HepG2 (cell line): ENCODE measurements around the gene SYCE3. TPM values are rescaled to one million over a fixed set of nuclear protein-coding genes. Genes with fewer than 3 reads are reported as not detected.

Experiments
- AGO1 ChIP-seq: fragments of 200-400 bp; formaldehyde crosslinking; IDR thresholded peaks from 2 replicates; pipeline ENCODE4 v1.6.1; 2017; ENCODE audit warnings: mild to moderate bottlenecking, low read depth, low read length, moderate library complexity; ENCODE audit not compliant: poor library complexity, severe bottlenecking
- ATF7 ChIP-seq, 2 experiments: fragments of 450-650 bp in 1 of 2; sonication (generic) in 1 of 2; formaldehyde crosslinking in 1 of 2; IDR thresholded peaks; 2 replicates each; pipeline versions ENCODE4 v1.4.0 to v1.6.1; 2016 to 2020; ENCODE audit warnings: antibody characterized with exemption in 1 of 2, mild to moderate bottlenecking in 1 of 2, missing genetic modification reagents in 1 of 2
- CREB1 ChIP-seq, 2 experiments: fragments of 450-650 bp in 1 of 2; IDR thresholded peaks; 2 replicates each; pipeline ENCODE4 v1.6.1; 2016 to 2017; ENCODE audit warnings: control low read depth in 1 of 2, mild to moderate bottlenecking in 1 of 2, missing compliant biosample characterization in 1 of 2, missing genetic modification characterization in 1 of 2
- HCFC1 ChIP-seq: fragments of 150-350 bp; IDR thresholded peaks from 2 replicates; pipeline ENCODE4 v1.6.1; 2014; ENCODE audit warnings: low read depth, low read length
- MTF2 ChIP-seq: sonication (generic); formaldehyde crosslinking; IDR thresholded peaks from 2 replicates; pipeline ENCODE4 v1.5.0; 2020; ENCODE audit warnings: missing genetic modification reagents, borderline replicate concordance
- RBM22 ChIP-seq: fragments of 200-400 bp; formaldehyde crosslinking; optimal IDR thresholded peaks from 2 replicates; pipeline ENCODE3; 2017; ENCODE audit warnings: mild to moderate bottlenecking, low read length, moderate library complexity
- SMARCC2 ChIP-seq: fragments of 450-650 bp; IDR thresholded peaks from 2 replicates; pipeline ENCODE4 v1.6.1; 2017; ENCODE audit warnings: antibody characterized with exemption, mild to moderate bottlenecking
- SMARCE1 ChIP-seq: fragments of 450-650 bp; IDR thresholded peaks from 2 replicates; pipeline ENCODE4 v1.6.1; 2017; ENCODE audit warnings: borderline replicate concordance
- TCF7 ChIP-seq: sonication (generic); IDR thresholded peaks from 2 replicates; pipeline ENCODE4 v1.6.1; 2016; ENCODE audit warnings: antibody characterized with exemption, low read depth
- U2AF1 ChIP-seq: fragments of 200-400 bp; formaldehyde crosslinking; optimal IDR thresholded peaks from 2 replicates; pipeline ENCODE3; 2017; ENCODE audit warnings: mild to moderate bottlenecking, low read depth, low read length
- U2AF2 ChIP-seq: fragments of 200-400 bp; formaldehyde crosslinking; IDR thresholded peaks from 2 replicates; pipeline ENCODE4 v1.6.1; 2017; ENCODE audit warnings: low read depth, mild to moderate bottlenecking, low read length
- ZBTB38 ChIP-seq: sonication (generic); formaldehyde crosslinking; IDR thresholded peaks from 2 replicates; pipeline ENCODE4 v1.5.1; 2020; ENCODE audit warnings: mild to moderate bottlenecking, missing genetic modification reagents
- ZFP36L1 ChIP-seq: sonication (generic); formaldehyde crosslinking; IDR thresholded peaks from 2 replicates; pipeline ENCODE4 v1.8.0; 2022; ENCODE audit warnings: mild to moderate bottlenecking, missing genetic modification reagents, moderate library complexity
- ZNF441 ChIP-seq: sonication (generic); formaldehyde crosslinking; IDR thresholded peaks from 2 replicates; pipeline ENCODE4 v1.7.0; 2021; ENCODE audit warnings: missing genetic modification reagents, borderline replicate concordance
- ZNF615 ChIP-seq: sonication (generic); formaldehyde crosslinking; IDR thresholded peaks from 2 replicates; pipeline ENCODE4 v1.5.0; 2020; ENCODE audit warnings: mild to moderate bottlenecking, missing genetic modification reagents, borderline replicate concordance
- polyA plus RNA-seq, 8 experiments: library from polyadenylated mRNA; depleted of rRNA in 3 of 8; stranded (reverse) in 7 of 8; unstranded in 1 of 8; fragments of >200 nt; fragmentation: Illumina TruSeq in 4 of 8; extraction: Trizol in 4 of 8; gene quantifications; 2 replicates each; pipeline versions ENCODE4 v1.2.1 to v1.2.3, GENCODE V29; 2011 to 2016; ENCODE audit warnings: low read depth in 4 of 8, missing spikeins in 1 of 8, mixed read lengths in 1 of 8; ENCODE audit not compliant: insufficient read depth in 1 of 8
- total RNA-seq, 5 experiments: library from RNA; depleted of rRNA; stranded (reverse); fragments of >200 nt; fragmentation: Illumina TruSeq; extraction: Trizol; gene quantifications; 2 replicates each; pipeline ENCODE4 v1.2.3, GENCODE V29; 2016; ENCODE audit warnings: low read depth in 1 of 5
- TF ChIP-seq, protein P1 (sequence below): IDR thresholded peaks from 2 replicates; pipeline ENCODE4 v1.6.1; 2018; ENCODE audit warnings: missing genetic modification reagents, mild to moderate bottlenecking, missing compliant biosample characterization
- TF ChIP-seq, protein P2 (sequence below): IDR thresholded peaks from 2 replicates; pipeline ENCODE4 v1.6.1; 2016; ENCODE audit warnings: mild to moderate bottlenecking
- TF ChIP-seq, protein P3 (sequence below): sonication (generic); formaldehyde crosslinking; conservative IDR thresholded peaks from 2 replicates; pipeline ENCODE4 v1.4.0; 2020; ENCODE audit warnings: missing genetic modification reagents
- TF ChIP-seq, protein P4 (sequence below): sonication (generic); formaldehyde crosslinking; IDR thresholded peaks from 2 replicates; pipeline ENCODE4 v1.4.0; 2020; ENCODE audit warnings: missing genetic modification reagents, borderline replicate concordance

SYCE3 gene
- total and polyA plus RNA-seq, 2 of the 13 experiments (the other 11 are each of a cell fraction or from before 2014, with no cell fraction given), result not detected

DNA sequence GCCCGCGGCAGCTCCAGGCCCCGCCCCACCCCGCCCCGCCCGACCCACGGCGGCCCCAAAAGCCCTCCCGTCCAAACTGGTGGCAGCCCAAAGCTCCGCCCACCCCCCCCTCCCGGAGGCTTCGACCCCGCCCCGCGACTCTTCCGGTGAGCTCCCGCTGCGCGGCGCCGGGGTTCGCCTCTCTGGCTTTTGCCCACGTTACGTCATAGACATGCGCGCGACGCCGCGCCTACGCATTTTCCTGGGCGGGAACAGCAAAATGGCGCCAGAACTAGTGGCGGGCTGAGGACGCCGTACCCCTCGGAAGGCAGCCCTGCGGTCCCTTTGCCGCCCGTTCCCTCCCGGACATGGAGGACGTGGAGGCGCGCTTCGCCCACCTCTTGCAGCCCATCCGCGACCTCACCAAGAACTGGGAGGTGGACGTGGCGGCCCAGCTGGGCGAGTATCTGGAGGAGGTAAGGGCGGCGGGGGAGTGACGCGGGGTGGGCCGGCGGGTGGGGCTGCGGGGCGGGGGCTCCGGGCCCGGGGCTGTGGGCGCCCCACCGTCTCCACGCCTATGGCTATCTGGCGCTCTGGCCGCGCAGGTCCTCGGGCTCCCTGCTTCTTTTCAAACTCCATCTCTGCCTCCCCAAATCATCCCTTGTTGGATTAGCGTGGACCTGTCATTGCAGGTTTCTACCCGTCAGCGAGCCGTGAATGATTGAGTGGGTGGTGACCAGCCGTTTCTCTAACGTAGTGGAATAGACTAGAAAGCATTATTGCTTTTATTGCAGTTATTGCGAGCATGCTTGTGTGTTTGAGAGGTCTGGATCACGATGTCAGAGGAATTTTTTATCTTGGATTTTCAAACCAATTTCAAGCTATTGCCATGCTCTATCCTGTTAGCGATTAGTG lies 54.5 kb downstream of the SYCE3 start, which contains the start of gene NCAPH2 (continued):
- TF ChIP-seq, protein P1, sequence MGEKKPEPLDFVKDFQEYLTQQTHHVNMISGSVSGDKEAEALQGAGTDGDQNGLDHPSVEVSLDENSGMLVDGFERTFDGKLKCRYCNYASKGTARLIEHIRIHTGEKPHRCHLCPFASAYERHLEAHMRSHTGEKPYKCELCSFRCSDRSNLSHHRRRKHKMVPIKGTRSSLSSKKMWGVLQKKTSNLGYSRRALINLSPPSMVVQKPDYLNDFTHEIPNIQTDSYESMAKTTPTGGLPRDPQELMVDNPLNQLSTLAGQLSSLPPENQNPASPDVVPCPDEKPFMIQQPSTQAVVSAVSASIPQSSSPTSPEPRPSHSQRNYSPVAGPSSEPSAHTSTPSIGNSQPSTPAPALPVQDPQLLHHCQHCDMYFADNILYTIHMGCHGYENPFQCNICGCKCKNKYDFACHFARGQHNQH (CRISPR knock-in tag), result peak; percentile 44; the same call in 1 of the 2 replicates
- TF ChIP-seq, protein P2, sequence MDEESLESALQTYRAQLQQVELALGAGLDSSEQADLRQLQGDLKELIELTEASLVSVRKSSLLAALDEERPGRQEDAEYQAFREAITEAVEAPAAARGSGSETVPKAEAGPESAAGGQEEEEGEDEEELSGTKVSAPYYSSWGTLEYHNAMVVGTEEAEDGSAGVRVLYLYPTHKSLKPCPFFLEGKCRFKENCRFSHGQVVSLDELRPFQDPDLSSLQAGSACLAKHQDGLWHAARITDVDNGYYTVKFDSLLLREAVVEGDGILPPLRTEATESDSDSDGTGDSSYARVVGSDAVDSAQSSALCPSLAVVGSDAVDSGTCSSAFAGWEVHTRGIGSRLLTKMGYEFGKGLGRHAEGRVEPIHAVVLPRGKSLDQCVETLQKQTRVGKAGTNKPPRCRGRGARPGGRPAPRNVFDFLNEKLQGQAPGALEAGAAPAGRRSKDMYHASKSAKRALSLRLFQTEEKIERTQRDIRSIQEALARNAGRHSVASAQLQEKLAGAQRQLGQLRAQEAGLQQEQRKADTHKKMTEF (CRISPR knock-in tag), result no peak
- TF ChIP-seq, protein P3, sequence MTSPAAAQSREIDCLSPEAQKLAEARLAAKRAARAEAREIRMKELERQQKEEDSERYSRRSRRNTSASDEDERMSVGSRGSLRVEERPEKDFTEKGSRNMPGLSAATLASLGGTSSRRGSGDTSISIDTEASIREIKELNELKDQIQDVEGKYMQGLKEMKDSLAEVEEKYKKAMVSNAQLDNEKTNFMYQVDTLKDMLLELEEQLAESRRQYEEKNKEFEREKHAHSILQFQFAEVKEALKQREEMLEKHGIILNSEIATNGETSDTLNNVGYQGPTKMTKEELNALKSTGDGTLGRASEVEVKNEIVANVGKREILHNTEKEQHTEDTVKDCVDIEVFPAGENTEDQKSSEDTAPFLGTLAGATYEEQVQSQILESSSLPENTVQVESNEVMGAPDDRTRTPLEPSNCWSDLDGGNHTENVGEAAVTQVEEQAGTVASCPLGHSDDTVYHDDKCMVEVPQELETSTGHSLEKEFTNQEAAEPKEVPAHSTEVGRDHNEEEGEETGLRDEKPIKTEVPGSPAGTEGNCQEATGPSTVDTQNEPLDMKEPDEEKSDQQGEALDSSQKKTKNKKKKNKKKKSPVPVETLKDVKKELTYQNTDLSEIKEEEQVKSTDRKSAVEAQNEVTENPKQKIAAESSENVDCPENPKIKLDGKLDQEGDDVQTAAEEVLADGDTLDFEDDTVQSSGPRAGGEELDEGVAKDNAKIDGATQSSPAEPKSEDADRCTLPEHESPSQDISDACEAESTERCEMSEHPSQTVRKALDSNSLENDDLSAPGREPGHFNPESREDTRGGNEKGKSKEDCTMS (CRISPR knock-in tag), result no peak
- no peak for TF ChIP-seq AGO1
- TF ChIP-seq ZNF615 (CRISPR knock-in tag), result no peak
- TF ChIP-seq SMARCE1, result no peak
- TF ChIP-seq ZNF441 (CRISPR knock-in tag), result peak; percentile 24; the same call in 1 of the 2 replicates
- no peak for TF ChIP-seq U2AF1
- TF ChIP-seq HCFC1, result peak; percentile 63
- TF ChIP-seq U2AF2, result no peak
- TF ChIP-seq RBM22, result no peak
- TF ChIP-seq ZBTB38 (CRISPR knock-in tag), result peak; percentile 59; the same call in 1 of the 2 replicates
- no peak for TF ChIP-seq ZFP36L1 (CRISPR knock-in tag)
- no peak for TF ChIP-seq TCF7
- TF ChIP-seq, protein P4, sequence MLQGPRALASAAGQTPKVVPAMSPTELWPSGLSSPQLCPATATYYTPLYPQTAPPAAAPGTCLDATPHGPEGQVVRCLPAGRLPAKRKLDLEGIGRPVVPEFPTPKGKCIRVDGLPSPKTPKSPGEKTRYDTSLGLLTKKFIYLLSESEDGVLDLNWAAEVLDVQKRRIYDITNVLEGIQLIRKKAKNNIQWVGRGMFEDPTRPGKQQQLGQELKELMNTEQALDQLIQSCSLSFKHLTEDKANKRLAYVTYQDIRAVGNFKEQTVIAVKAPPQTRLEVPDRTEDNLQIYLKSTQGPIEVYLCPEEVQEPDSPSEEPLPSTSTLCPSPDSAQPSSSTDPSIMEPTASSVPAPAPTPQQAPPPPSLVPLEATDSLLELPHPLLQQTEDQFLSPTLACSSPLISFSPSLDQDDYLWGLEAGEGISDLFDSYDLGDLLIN, result peak; percentile 80; the same call in 1 of the 2 replicates
- TF ChIP-seq ATF7 (IDR thresholded peaks at IDR 0.05), result peak; percentile 83
- no peak; the same call in 1 of the 2 replicates for TF ChIP-seq ATF7 (CRISPR knock-in tag; IDR thresholded peaks at IDR 0.05)
- peak; percentile 97 for TF ChIP-seq CREB1 (IDR thresholded peaks at IDR 0.05)
- peak; percentile 97 for TF ChIP-seq CREB1 (CRISPR knock-in tag; IDR thresholded peaks at IDR 0.05)
- TF ChIP-seq MTF2 (CRISPR knock-in tag), result no peak
- TF ChIP-seq SMARCC2, result no peak
